Measurements from ENCODE around the gene COQ7.

Gene COQ7

DNA sequence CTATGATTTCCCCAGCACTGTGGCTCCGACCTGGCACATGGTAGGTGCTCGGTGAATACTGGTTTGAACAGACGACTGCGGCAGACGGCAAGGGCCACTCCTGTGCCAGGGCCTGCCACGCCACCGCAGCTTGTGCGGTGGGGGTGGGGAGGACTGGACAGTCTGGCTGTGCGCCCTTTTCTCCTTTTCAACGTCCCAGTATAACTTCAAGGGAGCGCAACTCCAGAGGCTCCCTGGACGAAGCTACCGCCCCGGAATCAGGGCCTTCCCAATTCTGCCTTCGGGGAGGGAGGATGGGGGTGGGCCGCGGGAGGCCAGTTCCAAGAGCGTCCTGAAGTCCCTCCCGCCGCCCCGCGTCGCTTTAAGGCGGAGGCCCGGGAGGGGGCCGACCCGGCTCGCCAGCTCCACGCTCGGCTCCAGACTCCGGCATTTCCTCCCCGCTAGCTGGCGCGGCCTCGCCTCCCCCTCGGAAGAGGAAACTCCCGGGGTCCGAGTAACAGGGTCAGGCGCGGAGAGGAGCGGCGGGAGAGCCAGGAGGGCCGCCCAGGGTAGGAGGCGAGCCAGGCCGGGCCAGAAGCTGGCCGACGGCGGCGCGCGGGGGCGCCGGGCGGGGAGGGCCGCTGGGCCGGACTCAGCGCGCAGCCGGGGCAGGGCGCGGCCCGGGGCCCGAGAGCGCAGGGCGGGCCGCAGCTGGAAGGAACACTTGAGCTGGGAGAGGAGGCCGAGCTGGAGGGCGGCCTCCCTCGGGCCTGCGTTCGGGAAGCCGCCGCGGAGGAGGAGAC lies 46.4 kb downstream of the COQ7 start, which contains the start of gene ITPRIPL2:
Gene ITPRIPL2, plus strand, starts transcription at position 388 of the 782 bp plus-strand sequence. CDS start 498 bp downstream, outside the sequence.
- DNase-seq (ENCODE audit: low read depth), result peak; percentile 96

DNA sequence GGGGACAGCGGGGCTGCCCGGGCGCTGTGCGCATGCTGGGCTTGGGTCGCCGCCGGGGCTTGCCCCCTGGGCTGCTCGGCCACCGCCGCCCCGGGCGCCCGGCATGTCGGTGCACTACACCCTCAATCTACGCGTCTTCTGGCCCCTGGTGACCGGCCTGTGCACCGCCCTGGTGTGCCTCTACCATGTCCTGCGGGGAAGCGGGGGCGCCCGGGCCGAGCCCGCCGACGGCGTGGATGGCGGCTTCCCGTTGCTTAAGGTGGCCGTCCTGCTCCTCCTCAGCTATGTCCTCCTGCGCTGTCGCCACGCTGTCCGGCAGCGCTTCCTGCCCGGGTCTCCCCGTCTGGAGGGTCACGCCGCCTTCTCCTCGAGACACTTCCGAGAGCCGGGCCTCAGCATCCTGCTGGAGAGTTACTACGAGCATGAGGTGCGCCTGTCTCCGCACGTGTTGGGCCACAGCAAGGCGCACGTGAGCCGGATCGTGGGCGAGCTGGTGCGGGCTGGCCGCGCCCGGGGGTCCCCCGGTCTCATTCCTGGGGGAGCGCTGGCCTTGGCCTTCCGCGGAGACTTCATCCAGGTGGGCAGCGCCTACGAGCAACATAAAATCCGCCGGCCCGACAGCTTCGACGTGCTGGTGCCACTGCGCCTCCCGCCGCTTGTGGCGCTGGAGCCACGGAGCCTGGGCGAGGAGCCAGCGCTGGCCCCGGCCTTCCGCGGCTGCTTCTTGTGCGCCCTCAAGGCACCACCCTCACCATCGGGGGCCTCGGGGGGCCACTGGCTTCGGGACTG lies 47.1 kb downstream of the COQ7 start:
- DNase-seq (ENCODE audit: low read depth), result peak; percentile 60

DNA sequence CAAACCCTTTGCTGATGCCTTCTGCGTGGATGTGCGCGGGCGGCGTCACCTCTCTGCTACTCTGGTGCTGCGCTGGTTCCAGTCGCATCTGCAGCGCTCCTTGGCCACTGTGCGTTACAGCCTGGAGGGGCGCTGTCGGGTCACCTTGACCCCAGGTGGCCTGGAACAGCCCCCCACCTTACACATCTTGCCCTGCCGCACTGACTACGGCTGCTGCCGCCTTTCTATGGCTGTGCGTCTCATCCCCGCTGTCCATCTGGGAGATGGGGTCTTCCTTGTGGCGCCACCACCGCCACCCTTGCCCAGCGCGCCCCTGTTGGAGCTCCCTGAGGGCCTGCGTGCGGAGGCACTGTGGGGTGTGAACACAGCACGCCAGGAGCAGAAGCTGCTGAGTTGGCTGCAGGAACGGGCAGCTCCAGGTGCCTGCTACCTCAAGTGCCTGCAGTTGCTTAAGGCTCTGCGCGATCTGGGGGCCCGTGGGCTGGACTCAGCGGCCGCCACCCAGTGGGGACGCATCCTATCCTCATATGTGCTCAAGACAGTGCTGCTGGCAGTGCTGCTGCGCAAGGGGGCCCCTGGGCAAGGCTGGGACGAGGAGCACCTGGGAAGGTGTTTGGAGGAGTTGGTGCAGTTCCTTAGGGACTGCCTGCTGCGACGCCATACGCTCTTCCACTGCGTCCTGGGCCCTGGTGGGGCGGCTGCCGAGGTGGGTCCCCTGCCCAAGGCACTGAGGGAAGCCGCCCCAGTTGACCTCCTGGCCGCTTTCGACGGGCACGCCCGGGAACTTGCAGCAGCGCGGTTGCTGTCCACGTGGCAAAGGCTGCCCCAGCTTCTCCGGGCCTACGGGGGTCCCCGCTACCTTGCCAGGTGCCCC lies 48.0 kb downstream of the COQ7 start:
- DNase-seq (ENCODE audit: low read depth), result no peak

DNA sequence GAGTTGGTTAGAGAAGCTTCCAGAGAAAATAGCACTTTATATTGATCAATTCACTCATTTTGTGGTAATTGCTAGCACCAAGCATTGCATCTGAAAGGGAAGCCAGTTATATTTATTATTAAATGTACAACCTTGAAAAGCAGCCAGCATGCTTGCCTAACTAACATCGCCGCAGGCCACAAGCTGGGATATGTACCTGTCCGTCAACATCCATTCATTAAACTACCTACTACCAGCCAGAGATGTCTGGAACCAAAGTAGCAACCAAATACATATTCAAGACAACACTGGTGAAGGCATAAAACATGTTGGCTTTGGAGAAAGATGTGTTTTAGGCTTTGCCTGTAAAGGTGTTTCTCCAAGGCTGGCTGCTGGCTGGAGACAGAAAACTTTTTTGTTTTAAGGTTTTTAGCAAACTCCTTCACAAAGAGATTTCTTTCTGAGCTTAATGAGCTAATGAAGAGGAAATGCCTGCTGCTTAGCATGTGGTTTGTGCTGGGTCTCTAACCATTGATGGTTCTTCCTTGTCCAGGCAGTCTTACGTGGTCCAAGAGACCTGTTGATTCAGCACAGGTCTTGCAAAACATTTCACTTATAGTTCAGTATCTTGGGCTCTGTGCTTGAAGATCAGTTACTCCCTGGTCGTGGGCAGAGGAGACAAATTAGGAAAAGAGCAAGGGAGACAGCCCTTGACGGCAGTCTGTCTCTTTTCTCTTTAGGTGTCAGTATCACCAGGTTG lies 49.5 kb downstream of the COQ7 start:
- no peak for DNase-seq (ENCODE audit: low read depth)

DNA sequence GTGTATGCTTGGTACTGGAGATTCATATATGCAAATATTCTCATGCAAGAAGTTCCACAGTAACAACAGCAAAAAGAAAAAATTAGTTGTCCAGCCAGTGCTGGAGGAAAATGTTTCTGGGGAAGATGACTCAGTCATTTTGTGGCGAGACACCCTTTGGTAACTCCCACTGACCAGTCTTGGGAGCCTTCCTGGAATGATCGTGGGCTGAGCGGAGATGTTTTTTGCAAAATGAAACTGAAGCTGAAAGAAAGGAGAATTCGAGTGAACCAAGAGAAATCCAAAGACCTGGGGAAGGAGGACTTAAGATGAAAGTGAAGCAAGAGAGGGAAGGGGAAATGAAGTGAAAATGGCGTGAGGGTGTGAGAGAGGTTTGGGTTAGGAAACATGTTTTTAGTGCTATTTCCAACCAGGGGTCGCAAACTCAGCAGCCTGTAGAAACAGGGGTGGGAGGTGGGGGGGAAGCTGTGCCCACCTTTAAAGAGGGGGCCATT lies 51.6 kb downstream of the COQ7 start:
- peak; percentile 88 for DNase-seq (ENCODE audit: low read depth)

DNA sequence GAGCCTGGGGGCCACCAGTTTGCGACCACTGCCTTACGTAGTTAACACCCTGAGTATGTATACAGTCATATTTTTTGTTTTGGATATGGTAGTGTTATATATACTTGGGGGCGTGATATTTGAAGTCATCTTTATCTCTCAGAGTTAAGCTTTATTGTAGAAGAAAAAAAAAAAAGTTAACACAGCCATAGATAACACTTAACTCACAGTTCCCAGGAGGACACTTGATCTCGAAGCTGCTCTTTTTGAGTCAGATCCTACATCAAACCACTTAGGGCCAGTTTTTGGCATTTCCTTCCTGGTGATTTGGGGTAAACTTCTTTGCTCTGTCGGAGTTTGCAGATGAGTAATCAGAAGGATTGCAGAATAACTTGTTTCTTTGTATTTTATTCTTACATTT lies 52.1 kb downstream of the COQ7 start:
- DNase-seq (ENCODE audit: low read depth), result peak; percentile 87

DNA sequence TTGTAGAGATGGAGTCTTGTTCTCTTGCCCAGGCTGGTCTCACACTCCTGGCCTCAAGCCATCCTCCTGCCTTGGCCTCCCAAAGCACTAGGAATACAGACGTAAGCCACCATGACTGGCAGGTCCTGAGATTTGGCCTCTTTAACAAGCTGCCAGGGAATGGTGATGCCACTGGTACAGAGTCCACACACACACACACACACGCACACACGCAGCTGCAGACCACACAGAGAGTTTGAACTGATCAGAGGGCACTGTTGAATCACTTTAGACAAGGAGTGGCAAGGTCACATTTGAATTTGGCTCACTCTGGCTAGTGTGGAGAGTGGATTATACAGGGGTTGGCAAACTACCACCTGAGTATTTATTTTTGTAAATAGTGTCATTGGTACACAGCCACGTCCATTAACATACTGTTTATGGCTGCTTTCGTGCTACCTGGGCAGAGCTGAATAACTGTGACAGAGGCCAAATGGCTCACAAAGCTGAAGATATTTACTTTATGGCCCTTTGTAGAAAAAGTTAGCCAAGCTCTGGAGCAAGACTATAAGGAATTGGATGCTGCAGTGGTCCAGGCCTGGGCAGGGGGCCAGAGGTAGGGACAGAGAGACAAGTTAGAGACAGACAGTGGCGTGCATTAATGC lies 56.2 kb downstream of the COQ7 start:
- peak; percentile 23 for DNase-seq (ENCODE audit: low read depth)

DNA sequence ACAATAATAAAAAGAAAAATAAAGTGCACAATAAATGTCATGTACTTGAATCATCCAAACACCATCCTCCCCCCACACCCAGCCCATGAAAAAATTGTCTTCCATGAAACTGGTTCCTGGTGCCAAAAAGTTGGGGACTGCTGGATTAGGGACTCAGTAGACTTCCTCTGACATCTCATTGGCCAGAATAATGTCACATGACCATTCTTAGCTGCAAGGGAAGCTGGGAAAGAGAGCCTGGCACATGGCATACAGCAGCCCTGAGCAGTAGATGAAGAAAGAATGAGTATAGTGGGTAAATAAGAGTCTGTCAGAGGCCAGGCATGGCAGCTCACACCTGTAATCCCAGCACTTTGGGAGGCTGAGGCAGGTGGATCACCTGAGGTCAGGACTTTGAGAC lies 58.9 kb downstream of the COQ7 start:
- DNase-seq (ENCODE audit: low read depth), result no peak

DNA sequence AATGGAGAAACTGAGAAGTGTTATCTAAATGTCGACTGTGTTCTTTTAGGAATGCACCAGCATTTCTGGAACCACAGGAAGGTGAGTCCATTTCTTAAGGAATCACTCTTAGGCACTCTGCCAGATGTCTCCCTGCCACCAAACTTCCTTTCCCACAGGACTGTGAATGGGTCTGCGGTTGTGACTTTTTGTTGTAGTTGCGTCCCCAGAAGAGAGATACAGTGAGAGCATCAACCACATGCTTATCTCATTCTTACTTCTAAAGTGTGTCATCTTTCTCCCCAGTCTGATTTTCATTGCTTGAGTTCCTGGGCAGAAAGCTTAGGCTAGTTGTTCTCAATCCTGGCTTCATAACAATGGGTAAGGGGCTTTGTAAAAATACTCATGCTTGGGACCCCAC lies 59.8 kb downstream of the COQ7 start:
- DNase-seq (ENCODE audit: low read depth), result no peak

DNA sequence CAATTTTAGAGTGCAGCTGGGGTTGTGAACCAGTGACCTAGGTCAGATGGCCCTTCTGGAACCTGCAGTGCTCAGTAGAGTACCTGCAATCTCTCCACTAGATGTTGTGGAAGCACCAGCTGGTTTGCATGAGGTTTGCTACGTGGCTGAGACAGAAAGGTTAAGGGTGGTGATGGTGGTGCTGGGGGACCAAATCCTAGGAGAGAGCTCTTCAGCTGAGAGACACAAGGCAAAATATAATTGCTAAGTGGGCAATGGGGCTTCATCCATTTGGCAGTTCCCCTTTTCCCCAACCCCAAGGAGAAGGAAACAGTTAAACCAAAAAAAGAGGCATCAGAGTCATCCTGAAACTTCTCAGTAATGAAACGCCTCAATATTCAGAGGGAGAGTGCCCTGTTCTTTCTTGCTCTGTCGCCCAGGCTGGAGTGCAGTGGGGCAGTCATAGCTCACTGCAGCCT lies 60.3 kb downstream of the COQ7 start:
- DNase-seq (ENCODE audit: low read depth), result no peak

DNA sequence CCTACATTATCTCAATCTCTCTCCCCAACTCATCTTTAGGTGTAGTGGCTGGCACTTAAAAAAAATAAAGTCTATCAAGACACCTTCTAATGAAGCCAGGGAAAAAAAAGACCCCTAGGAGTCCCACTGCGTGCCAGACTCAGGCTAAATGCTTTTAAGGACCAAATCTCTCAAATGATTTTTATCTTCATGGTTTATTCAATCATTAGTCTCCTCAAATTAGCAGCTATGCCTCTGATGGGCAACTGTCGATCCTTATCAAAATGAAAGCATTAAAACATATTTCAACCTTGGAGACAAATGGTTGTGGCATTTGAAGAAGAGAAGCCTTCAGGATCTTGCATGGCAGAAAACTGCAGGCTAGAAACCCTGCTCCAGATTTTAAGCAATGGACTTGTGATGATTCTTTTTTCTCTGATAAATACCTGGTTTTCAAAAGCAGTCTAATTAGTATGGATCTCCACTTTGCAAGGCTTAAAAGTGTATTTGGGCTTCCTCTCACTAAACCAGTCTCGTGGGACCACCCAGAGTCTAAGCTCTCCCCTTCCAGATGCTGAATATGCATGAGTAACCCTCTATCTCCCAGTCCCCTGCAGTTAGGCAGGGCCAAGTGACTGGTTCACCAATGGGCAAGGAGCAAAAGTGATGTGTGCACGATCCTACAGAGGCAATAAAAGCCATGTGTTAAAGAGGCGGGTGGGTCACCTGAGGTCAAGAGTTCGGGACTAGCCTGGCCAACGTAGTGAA lies 61.2 kb downstream of the COQ7 start:
- no peak for DNase-seq (ENCODE audit: low read depth)

All from fibroblast of gingiva (primary cell).